ENCODE results near the gene PRKCSH. TPM values are rescaled to one million over a fixed set of nuclear protein-coding genes. Genes with fewer than 3 reads are reported as not detected.

Gene PRKCSH
- total RNA-seq, 1 donor from 2014 or later, result 396 TPM

DNA sequence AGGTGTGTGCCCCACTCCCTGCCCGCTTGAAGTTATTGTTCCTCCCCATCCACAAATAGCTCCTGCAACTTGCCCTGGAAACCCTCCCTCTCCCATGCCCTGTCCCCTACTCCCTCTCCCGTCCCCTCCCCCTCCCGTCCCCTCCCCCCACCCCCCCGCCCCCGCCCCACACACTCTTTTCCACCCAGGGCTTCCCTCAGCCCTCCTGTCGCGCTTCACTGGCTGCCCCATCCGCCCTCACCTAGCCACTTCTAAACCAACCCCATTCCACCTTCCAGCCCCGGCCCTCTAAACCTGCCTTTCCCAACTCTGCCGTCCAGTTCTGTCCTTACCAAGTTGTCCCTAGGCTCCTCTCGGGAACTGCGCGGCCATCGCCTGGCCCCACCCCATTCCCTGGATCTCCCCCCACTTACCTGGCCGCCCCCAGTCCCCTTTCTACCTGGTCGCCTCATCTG lies 17.3 kb upstream of the PRKCSH start:
- Mint-ChIP-seq H3K27ac (peak overlapping the region; percentile 77), H3K4me1 (peaks cover 29% of the 10 kb centered on the region), H3K9me3 (no peaks in the 10 kb centered on the region), H3K36me3 (no peaks in the 10 kb centered on the region), H3K4me3 (peak overlapping the region; percentile 74), H3K27me3 (ENCODE audit: low read depth) (peaks cover 55% of the 10 kb centered on the region)
- TF ChIP-seq, protein P1, sequence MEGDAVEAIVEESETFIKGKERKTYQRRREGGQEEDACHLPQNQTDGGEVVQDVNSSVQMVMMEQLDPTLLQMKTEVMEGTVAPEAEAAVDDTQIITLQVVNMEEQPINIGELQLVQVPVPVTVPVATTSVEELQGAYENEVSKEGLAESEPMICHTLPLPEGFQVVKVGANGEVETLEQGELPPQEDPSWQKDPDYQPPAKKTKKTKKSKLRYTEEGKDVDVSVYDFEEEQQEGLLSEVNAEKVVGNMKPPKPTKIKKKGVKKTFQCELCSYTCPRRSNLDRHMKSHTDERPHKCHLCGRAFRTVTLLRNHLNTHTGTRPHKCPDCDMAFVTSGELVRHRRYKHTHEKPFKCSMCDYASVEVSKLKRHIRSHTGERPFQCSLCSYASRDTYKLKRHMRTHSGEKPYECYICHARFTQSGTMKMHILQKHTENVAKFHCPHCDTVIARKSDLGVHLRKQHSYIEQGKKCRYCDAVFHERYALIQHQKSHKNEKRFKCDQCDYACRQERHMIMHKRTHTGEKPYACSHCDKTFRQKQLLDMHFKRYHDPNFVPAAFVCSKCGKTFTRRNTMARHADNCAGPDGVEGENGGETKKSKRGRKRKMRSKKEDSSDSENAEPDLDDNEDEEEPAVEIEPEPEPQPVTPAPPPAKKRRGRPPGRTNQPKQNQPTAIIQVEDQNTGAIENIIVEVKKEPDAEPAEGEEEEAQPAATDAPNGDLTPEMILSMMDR (IDR thresholded peaks at IDR 0.05; ENCODE audit: unreplicated experiment), result no peak
- DNase-seq (ENCODE audit: low spot score in 2 of 2, unreplicated experiment in 2 of 2), result no peak

GRCh38 chr19:11418549-11419506 lies 16.6 kb upstream of the PRKCSH start, which contains the start of gene RGL3:
RGL3 (minus strand) TSS chr19:11419314; CDS start chr19:11419278, 36 bp downstream.
- H3K27me3 Mint-ChIP-seq (ENCODE audit: low read depth), result peaks cover 62% of the 10 kb centered on the region

GRCh38 chr19:11420429-11421370 lies 14.7 kb upstream of the PRKCSH start:
- TF ChIP-seq, protein P1 (IDR thresholded peaks at IDR 0.05; ENCODE audit: unreplicated experiment), result no peak
- H3K9me3 Mint-ChIP-seq, result no peaks in the 10 kb centered on the region
- H3K27ac Mint-ChIP-seq, result peak overlapping the region; percentile 85
- no peak for DNase-seq (ENCODE audit: low spot score in 2 of 2, unreplicated experiment in 2 of 2)
- H3K4me3 Mint-ChIP-seq, result peak overlapping the region; percentile 74
- peaks cover 66% of the 10 kb centered on the region for H3K27me3 Mint-ChIP-seq (ENCODE audit: low read depth)
- no peaks in the 10 kb centered on the region for H3K36me3 Mint-ChIP-seq
- peaks cover 29% of the 10 kb centered on the region for H3K4me1 Mint-ChIP-seq

More at GRCh38 chr19:11418549-11419506, 16.6 kb upstream of the PRKCSH start, which contains the start of gene RGL3:
- H3K4me1 Mint-ChIP-seq, result peaks cover 29% of the 10 kb centered on the region
- H3K27ac Mint-ChIP-seq, result peak within 1 kb of the TSS; percentile 77
- no peaks in the 10 kb centered on the region for H3K9me3 Mint-ChIP-seq
- no peaks in the 10 kb centered on the region for H3K36me3 Mint-ChIP-seq
- H3K4me3 Mint-ChIP-seq, result peak within 1 kb of the TSS; percentile 74
- DNase-seq (ENCODE audit: low spot score in 2 of 2, unreplicated experiment in 2 of 2), result peak in 1 of 2 experiments; percentile 68
- TF ChIP-seq, protein P1 (IDR thresholded peaks at IDR 0.05; ENCODE audit: unreplicated experiment), result no peak

- peak overlapping the region; percentile 69 for H3K27ac Mint-ChIP-seq
- peak overlapping the region; percentile 74 for H3K4me3 Mint-ChIP-seq
- no peaks in the 10 kb centered on the region for H3K36me3 Mint-ChIP-seq
- H3K27me3 Mint-ChIP-seq (ENCODE audit: low read depth), result peaks cover 62% of the 10 kb centered on the region
- DNase-seq (ENCODE audit: low spot score in 2 of 2, unreplicated experiment in 2 of 2), result no peak
- peaks cover 29% of the 10 kb centered on the region for H3K4me1 Mint-ChIP-seq
- no peaks in the 10 kb centered on the region for H3K9me3 Mint-ChIP-seq
- TF ChIP-seq, protein P1 (IDR thresholded peaks at IDR 0.05; ENCODE audit: unreplicated experiment), result no peak
Measured at GRCh38 chr19:11421371-11422098, 13.9 kb upstream of the PRKCSH start.

All from mesothelial cell of epicardium (in vitro differentiated cells).